Thyroid gland (tissue), 4 donors: ENCODE measurements around the gene DLGAP1.

Experiments
- POLR2A ChIP-seq, 2 donors: fragments of 450-650 bp; IDR thresholded peaks; one replicate each; pipeline ENCODE4 v1.6.1; 2017; ENCODE audit warnings: antibody characterized with exemption in 2 of 2, mild to moderate bottlenecking in 2 of 2, moderate library complexity in 1 of 2
- TF ChIP-seq, protein P1 (sequence below), 6 experiments: fragments of 200-600 bp in 3 of 6; fragments of 450-650 bp in 3 of 6; sonication (generic) in 3 of 6; IDR thresholded peaks; one replicate each; pipeline ENCODE4 v1.5.1; 2016 to 2019; ENCODE audit warnings: antibody characterized with exemption in 6 of 6, mild to moderate bottlenecking in 2 of 6, inconsistent platforms in 1 of 6, moderate library complexity in 1 of 6

GRCh38 chr18:3848316-3848715 lies 606.8 kb downstream of the DLGAP1 start:
- TF ChIP-seq, protein P1, sequence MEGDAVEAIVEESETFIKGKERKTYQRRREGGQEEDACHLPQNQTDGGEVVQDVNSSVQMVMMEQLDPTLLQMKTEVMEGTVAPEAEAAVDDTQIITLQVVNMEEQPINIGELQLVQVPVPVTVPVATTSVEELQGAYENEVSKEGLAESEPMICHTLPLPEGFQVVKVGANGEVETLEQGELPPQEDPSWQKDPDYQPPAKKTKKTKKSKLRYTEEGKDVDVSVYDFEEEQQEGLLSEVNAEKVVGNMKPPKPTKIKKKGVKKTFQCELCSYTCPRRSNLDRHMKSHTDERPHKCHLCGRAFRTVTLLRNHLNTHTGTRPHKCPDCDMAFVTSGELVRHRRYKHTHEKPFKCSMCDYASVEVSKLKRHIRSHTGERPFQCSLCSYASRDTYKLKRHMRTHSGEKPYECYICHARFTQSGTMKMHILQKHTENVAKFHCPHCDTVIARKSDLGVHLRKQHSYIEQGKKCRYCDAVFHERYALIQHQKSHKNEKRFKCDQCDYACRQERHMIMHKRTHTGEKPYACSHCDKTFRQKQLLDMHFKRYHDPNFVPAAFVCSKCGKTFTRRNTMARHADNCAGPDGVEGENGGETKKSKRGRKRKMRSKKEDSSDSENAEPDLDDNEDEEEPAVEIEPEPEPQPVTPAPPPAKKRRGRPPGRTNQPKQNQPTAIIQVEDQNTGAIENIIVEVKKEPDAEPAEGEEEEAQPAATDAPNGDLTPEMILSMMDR (IDR thresholded peaks at IDR 0.05): no peak
- no peak for TF ChIP-seq POLR2A (IDR thresholded peaks at IDR 0.05)
